ENCODE data around the gene SLFNL1.

DNA sequence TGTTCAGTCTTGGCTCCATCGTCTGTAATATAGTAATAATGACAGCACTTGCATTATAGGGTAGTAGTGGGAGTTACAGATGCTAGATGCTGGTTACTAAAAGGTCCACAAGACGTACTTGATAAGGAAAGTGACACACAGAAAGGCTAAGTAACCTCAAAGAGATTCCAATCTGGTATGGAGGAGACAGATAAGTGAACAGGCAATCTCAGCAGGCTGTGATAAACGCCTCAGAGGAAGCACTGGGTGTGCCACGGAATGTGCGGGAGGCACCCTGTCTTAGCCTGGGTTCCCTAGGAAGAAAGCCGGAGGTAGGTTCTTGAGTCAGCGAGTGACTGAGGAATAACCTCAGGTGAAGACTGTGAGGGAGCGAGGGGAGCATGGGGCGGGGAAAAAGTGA, 46.6 kb downstream of the SLFNL1 start:
- no peak for TF ChIP-seq CTCF (IDR thresholded peaks at IDR 0.05; ENCODE audit: insufficient read depth, low read depth, low read length)
- TF ChIP-seq EZH2 (IDR thresholded peaks at IDR 0.05; ENCODE audit: insufficient read depth, low read length), result no peak

All from astrocyte (in vitro differentiated cells and primary cell).